HCT116 (cell line): ENCODE results near the gene SIRPG.

Experiments used
- EZH2 ChIP-seq: fragments of 200-600 bp; sonication (generic); IDR thresholded peaks from 2 replicates; pipeline ENCODE4 v1.6.1; 2017; ENCODE audit warnings: antibody characterized with exemption, mixed run types
- EZH2phosphoT487 ChIP-seq: fragments of 200-600 bp; IDR thresholded peaks from 2 replicates; pipeline ENCODE4 v1.6.1; 2018; ENCODE audit warnings: antibody characterized with exemption, borderline replicate concordance
- FOSL1 ChIP-seq: IDR thresholded peaks from 2 replicates; pipeline ENCODE4 v1.6.1; 2012; ENCODE audit warnings: low read depth
- POLR2A ChIP-seq: IDR thresholded peaks from 2 replicates; pipeline ENCODE4 v1.7.0; 2011; ENCODE audit warnings: borderline replicate concordance; ENCODE audit not compliant: insufficient read depth, insufficient read length; ENCODE audit errors: extremely low read depth
- POLR2AphosphoS5 ChIP-seq: IDR thresholded peaks from 2 replicates; pipeline ENCODE4 v1.6.1; 2011; ENCODE audit warnings: mild to moderate bottlenecking, low read depth, low read length, moderate library complexity
- RAD21 ChIP-seq: IDR thresholded peaks from 2 replicates; pipeline ENCODE4 v1.6.1; 2012; ENCODE audit warnings: low read depth, mild to moderate bottlenecking
- SIN3A ChIP-seq: IDR thresholded peaks from 2 replicates; pipeline ENCODE4 v1.6.1; 2012; ENCODE audit warnings: low read depth
- SP1 ChIP-seq: IDR thresholded peaks from 2 replicates; pipeline ENCODE4 v1.6.1; 2012; ENCODE audit warnings: low read depth
- TF ChIP-seq, protein P1 (sequence below), 3 experiments: fragments of 200-600 bp in 1 of 3; sonication (generic) in 1 of 3; IDR thresholded peaks in 2 of 3; conservative IDR thresholded peaks in 1 of 3; 2 replicates each; pipeline ENCODE4 v1.5.1; 2012 to 2017; ENCODE audit warnings: low read depth in 2 of 3, low read length in 2 of 3, antibody characterized with exemption in 1 of 3, borderline replicate concordance in 1 of 3, control low read depth in 1 of 3, mild to moderate bottlenecking in 1 of 3, mixed read lengths in 1 of 3, mixed run types in 1 of 3, moderate library complexity in 1 of 3; ENCODE audit not compliant: insufficient read depth in 1 of 3
- TF ChIP-seq, protein P2 (sequence below): IDR thresholded peaks from 2 replicates; pipeline ENCODE4 v1.6.1; 2012

DNA sequence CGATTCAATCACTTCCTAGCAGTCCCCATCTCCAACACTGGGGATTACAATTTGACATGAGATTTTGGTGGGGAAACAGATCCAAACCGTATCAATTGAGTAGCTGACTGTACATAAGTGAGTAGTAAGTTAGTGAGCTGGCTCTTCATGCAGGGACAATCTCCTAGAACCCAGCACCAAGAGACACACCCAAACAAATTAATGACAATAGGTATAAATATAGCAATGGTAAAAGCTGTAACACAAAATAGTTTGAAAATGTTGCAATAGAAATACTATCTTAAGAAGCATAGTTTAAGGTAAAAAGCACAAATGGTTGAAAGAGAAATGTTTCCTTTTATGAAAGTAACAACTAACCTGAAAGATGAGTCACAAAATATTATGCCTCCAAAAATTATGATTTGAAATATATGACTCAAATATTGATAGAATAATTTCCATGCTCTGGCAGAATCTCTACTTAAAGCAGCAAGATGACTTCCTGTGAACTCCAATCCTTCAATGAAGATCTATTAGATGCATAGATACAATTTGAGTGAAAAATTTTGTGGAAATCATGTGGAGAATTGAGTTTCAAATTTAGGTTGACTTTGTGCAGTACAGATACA lies 32.4 kb downstream of the SIRPG start:
- TF ChIP-seq, protein P1, sequence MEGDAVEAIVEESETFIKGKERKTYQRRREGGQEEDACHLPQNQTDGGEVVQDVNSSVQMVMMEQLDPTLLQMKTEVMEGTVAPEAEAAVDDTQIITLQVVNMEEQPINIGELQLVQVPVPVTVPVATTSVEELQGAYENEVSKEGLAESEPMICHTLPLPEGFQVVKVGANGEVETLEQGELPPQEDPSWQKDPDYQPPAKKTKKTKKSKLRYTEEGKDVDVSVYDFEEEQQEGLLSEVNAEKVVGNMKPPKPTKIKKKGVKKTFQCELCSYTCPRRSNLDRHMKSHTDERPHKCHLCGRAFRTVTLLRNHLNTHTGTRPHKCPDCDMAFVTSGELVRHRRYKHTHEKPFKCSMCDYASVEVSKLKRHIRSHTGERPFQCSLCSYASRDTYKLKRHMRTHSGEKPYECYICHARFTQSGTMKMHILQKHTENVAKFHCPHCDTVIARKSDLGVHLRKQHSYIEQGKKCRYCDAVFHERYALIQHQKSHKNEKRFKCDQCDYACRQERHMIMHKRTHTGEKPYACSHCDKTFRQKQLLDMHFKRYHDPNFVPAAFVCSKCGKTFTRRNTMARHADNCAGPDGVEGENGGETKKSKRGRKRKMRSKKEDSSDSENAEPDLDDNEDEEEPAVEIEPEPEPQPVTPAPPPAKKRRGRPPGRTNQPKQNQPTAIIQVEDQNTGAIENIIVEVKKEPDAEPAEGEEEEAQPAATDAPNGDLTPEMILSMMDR (IDR thresholded peaks at IDR 0.05 in 2 of 3, conservative IDR thresholded peaks at IDR 0.05 in 1 of 3; ENCODE audit: borderline replicate concordance in 1 of 3, insufficient read depth in 1 of 3, low read depth in 2 of 3, low read length in 2 of 3): no peak
- TF ChIP-seq POLR2AphosphoS5 (no peak), RAD21 (no peak), SIN3A (no peak), POLR2A (no peak), SP1 (no peak), EZH2phosphoT487 (no peak), FOSL1 (no peak), EZH2 (no peak)
- TF ChIP-seq, protein P2, sequence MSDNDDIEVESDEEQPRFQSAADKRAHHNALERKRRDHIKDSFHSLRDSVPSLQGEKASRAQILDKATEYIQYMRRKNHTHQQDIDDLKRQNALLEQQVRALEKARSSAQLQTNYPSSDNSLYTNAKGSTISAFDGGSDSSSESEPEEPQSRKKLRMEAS: no peak
